Measurements from ENCODE around the gene MAPK8IP2.

- TF ChIP-seq CTCF (conservative IDR thresholded peaks at IDR 0.05), result no peak
- no peak for TF ChIP-seq EZH2 (IDR thresholded peaks at IDR 0.05; ENCODE audit: low read depth)
Observed at GRCh38 chr22:50569041-50569459, 31.5 kb upstream of the MAPK8IP2 start.

Data from PC-9 (cell line).